Calu3 (cell line): Measurements from ENCODE around the gene RAC2. TPM values are rescaled to one million over a fixed set of nuclear protein-coding genes. Genes with fewer than 3 reads are reported as not detected.

Source experiments
- BruUV-seq: library from RNA; stranded (reverse); fragments of 400-500 nt; replicated peaks from 2 replicates; lab custom pipeline; 2021; lab: Mats Ljungman, UMichigan
- CTCF ChIA-PET: fragments of 300-600 bp; sonication (Branson Sonifier 250); formaldehyde crosslinking; loops from one replicate; lab custom pipeline; 2022; ENCODE audit warnings: antibody characterized with exemption; lab: Charles Lee
- DNase-seq: peaks from one replicate; pipeline ENCODE4 v3.0.0; 2022
- H3K27ac Mint-ChIP-seq: one replicate; pipeline ENCODE4 v1.8.0; 2022; ENCODE audit warnings: mixed read lengths; ENCODE audit not compliant: unreplicated experiment
- H3K27me3 Mint-ChIP-seq: one replicate; pipeline ENCODE4 v1.8.0; 2022; ENCODE audit warnings: mixed read lengths; ENCODE audit not compliant: unreplicated experiment
- H3K36me3 Mint-ChIP-seq: one replicate; pipeline ENCODE4 v1.8.0; 2022; ENCODE audit warnings: mild to moderate bottlenecking, moderate library complexity, mixed read lengths; ENCODE audit not compliant: insufficient read depth, unreplicated experiment
- H3K4me1 Mint-ChIP-seq: one replicate; pipeline ENCODE4 v1.8.0; 2022; ENCODE audit warnings: mild to moderate bottlenecking, low read depth, mixed read lengths; ENCODE audit not compliant: unreplicated experiment
- H3K4me3 Mint-ChIP-seq: one replicate; pipeline ENCODE4 v1.8.0; 2022; ENCODE audit warnings: mild to moderate bottlenecking, low read depth, moderate library complexity, mixed read lengths; ENCODE audit not compliant: unreplicated experiment
- H3K9me3 Mint-ChIP-seq: one replicate; pipeline ENCODE4 v1.8.0; 2022; ENCODE audit warnings: low read depth, mixed read lengths; ENCODE audit not compliant: unreplicated experiment
- CTCF ChIP-seq: fragments of 200-600 bp; IDR thresholded peaks from one replicate; pipeline ENCODE4 v1.8.0; 2022; ENCODE audit warnings: antibody characterized with exemption; ENCODE audit not compliant: unreplicated experiment
- intact Hi-C: fragments of 100-400 bp; cut with micrococcal nuclease; formaldehyde crosslinking; loops from one replicate; pipeline ENCODE4 v1.10.0; 2022; ENCODE audit not compliant: unreplicated experiment
- total RNA-seq: library from RNA; stranded (reverse); gene quantifications from 2 replicates; pipeline ENCODE4 v1.2.3, GENCODE V29; 2022

The RAC2 gene
- total RNA-seq, 1 experiment from 2014 or later, result 21.0 TPM

GRCh38 chr22:37260901-37261336 is 16.9 kb upstream of the RAC2 start:
- H3K27me3 Mint-ChIP-seq, result peaks cover 31% of the 10 kb centered on the region
- BruUV-seq, result no TSS peak
- H3K36me3 Mint-ChIP-seq, result no peaks in the 10 kb centered on the region
- no peaks in the 10 kb centered on the region for H3K9me3 Mint-ChIP-seq
- TF ChIP-seq CTCF, result peak; percentile 79
- intact Hi-C loops, result loop anchor here (5.0 kb wide), 1 partner anchor 479 kb away; no protein-coding TSS in a partner anchor
- peaks cover 30% of the 10 kb centered on the region for H3K4me1 Mint-ChIP-seq
- CTCF ChIA-PET, result interaction anchor here (0.5 to 1.8 kb wide), 8 partner anchors 11 to 90 kb away, joined by 3 to 6 read pairs (median 4); no protein-coding TSS in a partner anchor
- H3K4me3 Mint-ChIP-seq, result no peak overlapping the region
- DNase-seq, result peak; percentile 68
- H3K27ac Mint-ChIP-seq, result no peak overlapping the region

DNA sequence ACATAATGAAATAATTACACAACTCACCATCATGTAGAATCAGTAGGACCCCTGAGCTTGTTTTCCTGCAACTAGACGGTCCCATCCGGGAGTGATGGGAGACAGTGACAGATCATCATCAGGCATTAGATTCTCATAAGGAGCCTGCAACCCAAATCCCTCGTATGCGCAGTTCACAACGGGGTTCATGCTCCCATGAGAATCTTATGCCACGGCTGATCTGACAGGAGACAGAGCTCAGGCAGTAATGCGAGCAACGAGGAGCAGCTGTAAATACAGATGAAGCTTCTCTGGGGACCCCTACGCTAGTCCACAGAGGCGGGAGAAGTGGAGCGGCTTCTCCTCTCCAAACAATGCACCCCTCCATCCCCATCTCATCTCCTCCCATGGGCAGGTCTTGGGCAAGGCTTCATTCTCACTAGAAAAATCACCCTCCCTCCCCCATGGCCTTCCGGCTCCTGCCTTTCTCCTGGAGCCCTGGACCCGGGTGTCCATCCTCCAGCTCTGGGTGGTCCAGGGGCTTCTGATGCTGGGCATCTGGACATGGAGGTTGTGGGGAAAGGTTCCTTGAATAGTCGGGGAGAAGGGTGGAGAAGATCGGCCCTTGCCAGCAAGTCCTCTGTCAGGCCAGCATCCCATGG is 16.2 kb upstream of the RAC2 start:
- H3K36me3 Mint-ChIP-seq, result no peaks in the 10 kb centered on the region
- peak; percentile 1 for TF ChIP-seq CTCF

GRCh38 chr22:37259540-37260029 is 15.5 kb upstream of the RAC2 start:
- no peak for DNase-seq
- CTCF ChIA-PET, result interaction anchor here (0.6 to 1.8 kb wide), 5 partner anchors 17 to 128 kb away, joined by 3 to 6 read pairs (median 3); no protein-coding TSS in a partner anchor
- H3K27ac Mint-ChIP-seq, result no peak overlapping the region
- BruUV-seq, result no TSS peak
- H3K4me1 Mint-ChIP-seq, result peaks cover 43% of the 10 kb centered on the region
- no peak overlapping the region for H3K4me3 Mint-ChIP-seq
- peaks cover 31% of the 10 kb centered on the region for H3K27me3 Mint-ChIP-seq
- no peak for TF ChIP-seq CTCF
- no peaks in the 10 kb centered on the region for H3K36me3 Mint-ChIP-seq
- no peaks in the 10 kb centered on the region for H3K9me3 Mint-ChIP-seq
- intact Hi-C loops, result loop anchor here (5.0 to 10.0 kb wide), 2 partner anchors 95 to 477 kb away; no protein-coding TSS in a partner anchor

More for the DNA sequence above, 16.2 kb upstream of the RAC2 start:
- Mint-ChIP-seq H3K4me3 (no peak overlapping the region), H3K4me1 (peaks cover 36% of the 10 kb centered on the region), H3K27ac (no peak overlapping the region), H3K9me3 (no peaks in the 10 kb centered on the region), H3K27me3 (peaks cover 31% of the 10 kb centered on the region)
- intact Hi-C loops, result loop anchor here (5.0 kb wide), 1 partner anchor 478 kb away; no protein-coding TSS in a partner anchor
- no TSS peak for BruUV-seq
- CTCF ChIA-PET, result interaction anchor here (0.5 to 1.8 kb wide), 9 partner anchors 12 to 91 kb away, joined by 3 to 6 read pairs (median 3); no protein-coding TSS in a partner anchor
- no peak for DNase-seq

GRCh38 chr22:37258753-37259401 is 14.8 kb upstream of the RAC2 start:
- Mint-ChIP-seq H3K27me3 (peaks cover 31% of the 10 kb centered on the region), H3K4me3 (no peak overlapping the region)
- intact Hi-C loops, result loop anchor here (10.0 kb wide), 1 partner anchor 94 kb away; no protein-coding TSS in a partner anchor

More at GRCh38 chr22:37258753-37259401, 14.8 kb upstream of the RAC2 start:
- no TSS peak for BruUV-seq
- no peak for DNase-seq
- no peak for TF ChIP-seq CTCF
- H3K36me3 Mint-ChIP-seq, result no peaks in the 10 kb centered on the region
- H3K4me1 Mint-ChIP-seq, result peaks cover 49% of the 10 kb centered on the region
- CTCF ChIA-PET, result interaction anchor here (0.6 to 1.8 kb wide), 6 partner anchors 11 to 128 kb away, joined by 3 to 11 read pairs (median 4); no protein-coding TSS in a partner anchor
- H3K9me3 Mint-ChIP-seq, result no peaks in the 10 kb centered on the region
- no peak overlapping the region for H3K27ac Mint-ChIP-seq
